Stimulated activated CD4-positive, alpha-beta T cell treated with anti-CD3 and anti-CD28 coated beads, Interleukin-4, amount 100 ng/mL, for 24 hours (primary cell): ENCODE data around the gene IPO5.
"Not testable (repeated sequence)": the region's sequence is repeated elsewhere in the genome, so short reads cannot be mapped to it uniquely, and the experiment has no call there.

Experiments
- DNase-seq: peaks from one replicate; pipeline ENCODE4 v3.0.0-alpha.2; 2020

The IPO5 gene

DNA sequence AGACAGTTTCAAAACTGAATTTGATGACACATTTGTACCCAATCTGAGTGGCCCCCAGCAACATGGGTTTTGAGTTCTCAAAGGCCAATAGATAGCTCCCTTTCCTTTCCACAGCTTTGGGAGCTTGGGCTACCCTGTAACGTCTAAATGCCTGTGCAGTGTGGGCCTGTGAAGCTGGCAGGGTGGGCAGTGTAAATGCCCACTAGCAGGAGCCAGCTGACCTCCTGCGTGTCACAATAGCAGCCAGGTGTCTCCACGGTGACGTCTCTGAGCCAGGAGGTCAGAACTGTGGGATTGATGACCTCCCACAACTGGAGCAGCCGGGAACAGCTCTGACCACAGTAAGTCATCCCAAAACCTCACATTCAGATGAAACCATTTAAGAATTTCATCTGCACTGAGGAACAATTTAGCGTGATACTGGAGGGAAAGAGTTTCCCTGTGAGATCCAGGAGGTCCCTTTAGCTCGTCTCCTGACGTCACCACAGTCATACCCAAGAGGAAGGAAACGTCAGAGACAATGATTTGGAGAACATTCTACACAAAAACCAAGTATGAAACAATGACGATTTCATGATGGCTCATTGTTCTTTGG, at the start of gene IPO5:
Gene IPO5, plus strand, starts transcription at position 300 of the 595 bp plus-strand sequence. CDS start 23,022 bp downstream, outside the sequence.
- DNase-seq = no peak

DNA sequence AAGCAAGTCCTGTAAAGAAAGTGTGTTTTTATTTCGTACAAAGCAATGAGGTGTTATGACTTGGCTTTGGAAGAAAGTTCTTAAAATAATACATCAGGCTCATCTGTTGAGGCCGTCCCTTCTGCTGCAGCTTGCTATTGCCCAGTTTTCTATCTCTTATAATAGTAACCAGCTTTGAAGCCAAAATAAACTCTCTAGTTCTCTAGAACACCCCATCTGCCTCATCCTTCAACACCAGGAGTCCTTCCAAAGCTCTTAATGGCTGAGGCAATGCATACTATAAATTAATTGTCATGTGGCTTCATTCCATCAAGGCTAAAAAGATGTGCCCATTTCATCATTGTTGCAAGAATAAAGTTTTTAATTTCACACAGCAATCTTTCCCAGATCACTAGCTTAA, 49.4 kb upstream of the IPO5 start:
- DNase-seq = no peak

DNA sequence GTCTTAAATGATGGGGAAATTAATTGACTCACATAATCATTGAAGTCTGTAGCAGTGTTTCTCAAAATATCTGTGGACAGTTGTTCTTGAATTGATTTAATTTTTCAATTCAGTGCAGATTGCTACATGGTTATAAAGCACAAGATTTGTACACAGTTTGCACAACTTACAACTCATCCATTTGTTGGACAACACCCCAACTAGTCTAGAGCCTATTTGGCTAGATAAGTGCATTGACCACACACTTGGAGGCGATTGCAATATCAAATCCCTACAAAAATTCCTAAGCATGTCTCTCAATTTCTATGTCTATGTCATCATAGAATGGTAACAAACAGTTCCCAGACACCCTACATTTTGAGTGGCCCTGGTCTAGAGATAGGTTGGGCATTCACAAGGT, 48.0 kb upstream of the IPO5 start:
- DNase-seq = no peak

DNA sequence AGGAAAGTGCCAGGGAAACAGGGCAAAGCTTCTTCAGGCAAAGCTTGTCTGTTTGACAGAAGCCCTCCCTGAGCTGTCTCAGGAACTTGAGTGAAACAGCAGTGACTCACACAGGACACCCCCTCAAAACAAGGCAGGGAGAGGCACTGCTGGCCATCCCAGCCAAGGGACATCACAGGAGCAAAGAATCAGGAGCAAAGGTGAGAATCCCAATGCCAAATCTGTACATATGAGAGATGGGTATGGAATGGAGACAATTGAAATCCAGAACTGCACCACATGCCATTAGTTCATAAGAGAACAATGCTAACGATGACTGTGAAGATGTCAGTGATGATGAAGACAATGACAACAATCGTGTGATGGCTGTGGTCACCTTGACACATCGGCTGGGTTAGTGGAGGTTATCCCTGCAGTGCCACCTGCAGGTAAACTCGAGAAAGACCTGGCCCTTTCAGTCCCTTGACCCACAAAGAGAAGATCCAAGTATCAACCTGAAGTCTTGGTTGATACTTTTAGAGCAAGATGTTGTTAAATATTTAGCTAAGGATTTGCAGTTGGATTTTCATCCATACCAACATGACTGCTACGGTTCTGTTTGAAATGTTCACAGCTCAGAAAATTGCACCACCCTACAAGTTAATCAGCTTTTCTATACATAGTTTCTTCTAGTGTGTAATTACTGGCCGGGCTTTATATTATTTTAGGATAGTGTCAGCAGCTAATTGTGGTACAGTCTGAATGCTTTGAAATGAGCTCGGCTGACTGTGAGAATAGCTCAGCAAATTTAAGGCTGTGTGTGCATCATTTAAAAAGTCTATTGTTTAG, 42.0 kb upstream of the IPO5 start:
- peak; percentile 5 for DNase-seq

DNA sequence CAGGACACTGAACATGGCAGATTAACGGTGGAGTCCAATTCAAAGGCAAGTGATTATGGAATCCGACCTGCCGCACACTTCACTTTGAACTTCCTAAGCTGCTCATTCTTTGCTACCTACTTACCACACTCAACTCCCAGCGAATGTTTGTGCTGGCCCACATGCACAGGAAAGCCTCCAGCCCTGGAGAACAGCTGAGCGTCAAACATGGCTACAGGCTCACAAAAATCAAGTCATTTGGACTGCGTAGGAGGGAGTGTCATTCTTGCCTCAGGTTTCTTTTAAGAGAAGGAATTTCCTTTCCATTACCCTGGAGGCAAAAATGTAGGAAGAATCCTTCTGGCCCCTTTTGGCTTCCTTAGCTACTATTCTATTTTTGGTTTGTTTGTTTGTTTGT, 41.3 kb upstream of the IPO5 start:
- DNase-seq = no peak

DNA sequence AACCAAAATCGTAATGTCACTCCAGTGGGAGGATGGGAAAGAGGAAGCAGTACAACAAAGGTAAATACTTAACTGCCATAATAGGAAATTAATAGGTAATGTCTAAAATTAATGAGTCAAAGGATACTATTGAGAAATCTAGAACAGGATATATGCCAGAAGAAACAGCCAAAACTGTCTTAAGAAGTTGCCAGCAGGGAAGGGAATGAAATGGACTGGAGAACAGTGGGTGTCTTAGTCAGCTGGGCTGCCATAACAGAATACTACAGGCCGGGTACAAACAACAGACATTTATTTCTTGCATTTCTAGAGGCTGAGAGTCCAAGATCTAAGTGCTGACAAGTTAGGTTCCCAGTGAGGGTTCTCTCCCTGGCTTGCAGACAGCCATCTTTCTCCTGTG, 40.3 kb upstream of the IPO5 start:
- no peak for DNase-seq

DNA sequence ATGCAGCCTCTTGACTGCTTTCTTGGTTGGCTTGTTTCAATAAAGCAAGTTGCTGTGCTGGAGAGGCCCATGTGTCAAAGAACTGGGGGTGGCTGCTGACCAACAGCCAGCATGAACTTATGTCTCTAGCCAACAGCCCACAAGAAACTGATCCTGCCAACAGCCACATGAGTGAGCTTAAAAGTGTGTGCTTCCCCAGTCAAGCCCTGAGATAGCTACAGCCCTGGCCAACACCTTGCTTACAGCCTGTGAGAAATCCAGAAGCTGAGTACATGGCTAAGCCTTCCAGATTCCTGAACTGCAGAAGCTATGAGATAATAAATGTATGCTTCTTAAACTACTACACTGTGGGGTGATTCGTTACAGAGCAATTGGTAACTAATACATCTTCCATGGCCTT, 38.9 kb upstream of the IPO5 start:
- DNase-seq = no peak

DNA sequence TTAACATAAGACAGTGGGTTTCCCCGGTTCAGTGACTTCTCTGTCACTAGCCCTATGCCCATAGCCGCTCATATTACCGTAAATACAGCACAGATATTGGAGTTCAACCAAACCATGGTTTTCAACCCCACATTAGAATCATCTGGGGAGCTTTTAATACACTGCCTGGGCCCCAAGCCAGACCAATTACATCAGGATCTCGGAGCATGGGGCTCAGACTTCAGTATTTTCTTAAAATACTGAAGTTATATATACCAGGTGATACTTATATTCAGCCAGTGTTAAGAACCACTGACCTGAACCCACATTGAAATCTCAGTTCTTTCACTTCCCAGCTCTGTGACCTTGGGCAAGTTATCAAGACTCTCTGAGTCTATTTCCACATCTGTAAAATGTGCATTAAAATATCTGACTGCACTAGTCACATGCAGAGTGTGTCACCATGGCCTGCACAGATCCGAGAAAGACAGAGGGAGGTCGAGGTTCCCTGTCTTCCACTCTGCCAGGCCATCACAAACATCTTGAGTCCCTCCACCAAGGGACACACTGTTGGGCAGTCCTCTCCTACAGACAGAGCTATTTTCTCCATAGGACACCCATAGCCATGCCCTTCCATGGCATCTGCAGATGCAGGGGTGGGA, 32.2 kb upstream of the IPO5 start:
- no peak for DNase-seq

DNA sequence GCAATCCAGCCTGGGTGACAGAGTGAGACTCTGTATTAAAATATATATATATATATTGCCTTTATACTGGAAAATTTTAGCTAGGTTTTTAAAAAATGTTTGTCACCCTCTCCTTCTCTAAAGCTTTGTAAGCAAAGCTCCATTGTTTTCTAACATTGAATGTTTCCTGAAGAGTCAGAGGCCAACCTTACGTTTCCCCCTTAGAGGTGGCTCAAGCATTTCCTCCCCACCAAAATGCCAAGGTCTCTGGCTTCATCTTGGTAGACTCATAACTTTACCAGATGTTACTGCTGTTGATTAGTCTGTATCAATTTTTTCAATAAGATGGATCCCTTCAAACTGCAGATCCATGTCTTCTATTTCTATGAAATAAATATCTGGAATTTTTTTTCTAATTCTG, 25.2 kb upstream of the IPO5 start:
- DNase-seq = no peak

DNA sequence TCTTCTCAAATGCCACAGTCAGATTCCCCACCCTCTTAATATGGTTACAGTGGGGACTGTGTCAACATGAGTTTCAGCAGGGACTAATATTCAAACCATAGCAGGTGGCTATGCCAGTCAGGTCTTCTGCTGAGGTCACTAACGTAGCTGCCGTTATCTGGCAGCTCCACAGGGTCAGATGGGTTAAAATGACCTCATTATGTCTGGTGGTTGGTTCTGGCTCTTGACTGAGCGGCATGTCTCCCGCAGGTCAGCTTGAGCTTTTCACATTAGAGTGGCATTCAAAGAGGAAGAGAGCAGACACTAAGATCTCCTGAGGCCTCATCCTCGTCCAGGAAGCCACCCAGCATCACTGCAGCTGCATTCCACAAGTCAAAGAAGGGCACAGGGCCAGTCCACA, 21.4 kb upstream of the IPO5 start:
- DNase-seq = no peak

DNA sequence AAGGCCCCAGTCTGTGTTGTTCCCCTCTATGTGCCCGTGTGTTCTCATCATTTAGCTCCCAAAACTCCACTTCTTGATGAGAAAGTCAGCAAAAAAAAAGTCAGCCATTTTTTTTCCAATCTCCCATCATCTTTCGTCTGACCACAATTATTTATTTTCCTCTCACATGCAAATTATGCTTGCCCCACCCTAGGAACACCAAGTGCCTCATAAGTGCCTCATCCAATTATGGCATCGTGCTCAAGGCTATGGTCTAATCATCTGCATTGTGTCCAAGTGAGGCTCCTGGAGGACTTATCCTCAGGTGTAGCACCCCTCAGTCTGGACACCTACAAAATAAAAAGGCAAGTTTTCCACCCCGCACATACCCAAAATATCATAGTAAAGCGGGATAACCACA, 20.8 kb upstream of the IPO5 start:
- DNase-seq = no peak

DNA sequence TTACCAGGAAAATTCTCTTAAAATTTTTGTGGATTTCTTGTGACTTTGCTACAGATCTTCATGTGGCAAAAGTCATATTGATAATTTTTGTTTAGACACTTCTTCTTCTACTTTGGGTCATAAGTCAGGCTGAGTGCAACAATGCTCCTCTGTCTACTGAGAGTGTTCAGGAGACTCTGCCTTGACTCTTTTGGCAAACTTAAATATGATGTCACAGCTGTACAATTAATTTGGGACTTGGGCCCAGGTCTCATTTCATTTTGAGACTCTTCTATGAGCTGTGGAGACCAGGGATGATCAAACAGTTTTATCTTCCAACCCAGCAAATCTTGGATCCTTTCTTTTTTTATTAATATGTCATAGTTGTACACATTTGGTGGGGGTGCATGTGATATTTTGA, 19.7 kb upstream of the IPO5 start:
- DNase-seq = no peak

DNA sequence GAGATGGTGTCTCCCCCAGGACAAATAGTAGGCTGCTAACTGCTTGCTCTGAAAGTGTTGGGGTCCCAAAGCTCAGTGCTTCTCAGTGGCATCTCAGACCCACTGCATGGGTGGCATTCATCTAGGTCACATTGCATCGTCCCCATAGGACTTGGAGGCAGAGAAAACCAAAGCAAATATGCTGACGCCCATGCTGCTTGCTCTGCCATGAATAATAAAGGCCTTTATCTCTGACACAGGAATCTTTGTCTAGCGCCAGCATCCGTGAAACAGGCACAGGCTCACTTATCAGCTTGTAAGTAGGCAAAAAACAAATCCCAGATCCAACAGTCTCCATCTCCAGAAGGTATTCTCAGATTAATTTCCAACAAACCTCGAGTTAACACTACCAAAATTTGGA, 18.9 kb upstream of the IPO5 start:
- no peak for DNase-seq

DNA sequence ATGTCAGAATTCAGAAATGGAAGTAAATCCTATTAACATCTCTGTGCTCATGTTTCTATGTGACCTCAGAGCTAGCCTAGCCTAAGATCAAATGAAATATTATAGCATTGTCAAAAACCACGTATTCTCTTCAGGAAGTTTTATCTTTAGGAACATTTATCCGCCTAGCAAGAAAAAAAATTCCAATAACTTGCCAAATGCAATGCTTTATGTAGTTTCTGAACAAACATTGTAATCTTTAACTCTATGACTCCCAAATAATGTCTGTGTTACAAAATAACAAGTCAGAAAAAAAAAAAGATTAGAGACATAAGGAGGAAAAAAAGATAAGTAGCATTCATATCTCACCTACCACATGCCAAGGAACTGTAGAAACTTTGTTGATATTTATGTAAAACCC, 18.4 kb upstream of the IPO5 start:
- no peak for DNase-seq

DNA sequence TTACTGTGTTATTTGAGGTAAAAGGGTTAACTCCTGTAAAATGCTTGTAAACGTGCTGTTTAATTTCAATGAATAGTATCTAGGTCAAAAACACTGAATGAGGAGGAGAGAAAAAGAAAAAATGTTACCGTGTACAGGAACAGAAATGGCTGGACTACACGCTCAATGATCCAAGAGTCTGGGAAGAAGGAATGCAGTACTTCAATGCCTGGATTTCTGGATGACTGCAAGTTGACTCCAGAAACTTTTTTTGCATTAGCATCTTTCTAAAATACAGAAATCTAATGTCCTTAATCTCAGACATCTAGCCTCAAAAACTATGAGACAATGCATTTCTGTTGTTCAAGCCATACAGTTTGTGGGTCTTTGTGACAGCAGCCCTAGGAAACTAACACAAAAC, 17.4 kb upstream of the IPO5 start:
- no peak for DNase-seq

DNA sequence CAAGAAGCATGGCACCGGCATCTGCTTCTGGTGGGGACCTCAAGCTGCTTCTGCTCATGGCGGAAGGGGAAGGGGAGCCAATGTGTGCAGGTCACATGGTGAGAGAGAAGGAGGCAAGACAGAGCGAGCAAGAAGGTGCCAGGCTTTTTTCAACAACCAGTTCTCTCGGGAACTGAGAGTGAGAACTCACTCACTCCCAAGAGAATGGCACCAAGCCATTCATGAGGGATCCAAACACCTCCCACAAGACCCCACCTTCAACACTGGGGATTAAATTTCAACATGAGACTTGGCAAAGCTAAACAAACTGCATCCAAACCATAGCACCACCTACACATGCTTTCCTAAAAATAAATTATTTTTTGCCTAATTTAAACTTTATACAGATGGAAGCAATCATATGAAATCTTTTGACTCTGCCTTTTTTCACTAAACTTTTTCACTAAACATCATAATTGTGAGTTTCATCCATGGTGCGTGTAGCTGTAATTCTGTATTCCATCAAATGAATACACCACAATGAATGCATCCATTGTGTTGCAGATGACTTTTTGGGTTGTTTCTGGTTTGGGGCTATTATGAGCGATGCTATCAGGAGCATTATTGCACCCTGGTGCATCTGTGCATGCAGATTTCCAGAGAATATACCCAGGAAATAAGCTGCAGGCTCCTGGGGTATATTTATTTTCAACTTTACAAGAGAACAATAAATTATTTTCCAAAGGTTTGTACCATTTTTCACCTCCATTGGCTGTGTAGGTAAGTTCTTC, 14.6 kb upstream of the IPO5 start:
- DNase-seq = no peak

DNA sequence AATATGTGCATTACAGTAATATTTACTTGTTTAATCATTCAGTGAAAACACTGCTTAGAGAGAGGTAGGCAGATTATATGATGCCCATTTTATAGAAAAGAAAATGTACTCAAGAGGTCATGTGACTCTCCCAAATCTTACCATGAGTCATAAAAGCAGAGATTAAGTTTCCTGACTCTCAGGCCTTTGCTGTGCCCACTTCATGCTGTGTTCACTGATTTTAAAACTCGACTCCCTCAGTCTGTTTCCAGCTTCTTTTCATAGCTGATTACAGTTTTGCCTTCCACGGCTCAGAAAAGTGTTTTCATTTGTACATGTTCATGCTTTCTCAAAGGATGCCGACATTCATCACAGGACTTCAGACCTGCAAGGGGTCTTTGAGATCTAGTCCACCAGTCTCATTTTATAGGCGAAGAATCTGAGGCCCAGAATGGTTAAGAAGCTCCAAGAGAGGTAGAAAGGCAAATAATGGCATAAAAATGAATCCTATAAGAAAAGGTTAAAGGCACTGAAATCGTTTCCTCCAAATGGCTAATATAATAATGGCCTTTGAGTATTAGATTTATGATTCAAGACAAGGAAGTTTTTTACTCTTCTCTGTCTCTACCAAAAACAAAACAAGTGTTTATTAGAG, 9.0 kb upstream of the IPO5 start:
- no peak for DNase-seq

DNA sequence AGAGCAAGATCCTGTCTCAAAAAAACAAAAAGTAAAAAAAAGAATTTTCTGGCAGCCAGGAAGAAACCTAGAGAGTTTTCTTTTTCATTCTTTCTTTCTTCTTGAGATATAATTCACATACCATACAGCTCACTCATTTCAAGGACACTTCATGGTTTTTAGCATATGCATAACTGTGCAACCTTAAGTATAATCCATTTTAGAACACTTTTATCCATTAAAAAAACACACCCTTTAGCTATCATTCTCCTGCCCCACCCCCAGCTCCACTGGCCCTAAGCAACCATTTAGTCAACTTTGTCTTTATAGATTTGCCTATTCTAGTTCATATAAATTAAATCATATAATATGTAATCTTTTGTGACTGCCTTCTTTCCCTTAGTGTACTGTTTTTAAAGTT, 8.1 kb upstream of the IPO5 start:
- no peak for DNase-seq

DNA sequence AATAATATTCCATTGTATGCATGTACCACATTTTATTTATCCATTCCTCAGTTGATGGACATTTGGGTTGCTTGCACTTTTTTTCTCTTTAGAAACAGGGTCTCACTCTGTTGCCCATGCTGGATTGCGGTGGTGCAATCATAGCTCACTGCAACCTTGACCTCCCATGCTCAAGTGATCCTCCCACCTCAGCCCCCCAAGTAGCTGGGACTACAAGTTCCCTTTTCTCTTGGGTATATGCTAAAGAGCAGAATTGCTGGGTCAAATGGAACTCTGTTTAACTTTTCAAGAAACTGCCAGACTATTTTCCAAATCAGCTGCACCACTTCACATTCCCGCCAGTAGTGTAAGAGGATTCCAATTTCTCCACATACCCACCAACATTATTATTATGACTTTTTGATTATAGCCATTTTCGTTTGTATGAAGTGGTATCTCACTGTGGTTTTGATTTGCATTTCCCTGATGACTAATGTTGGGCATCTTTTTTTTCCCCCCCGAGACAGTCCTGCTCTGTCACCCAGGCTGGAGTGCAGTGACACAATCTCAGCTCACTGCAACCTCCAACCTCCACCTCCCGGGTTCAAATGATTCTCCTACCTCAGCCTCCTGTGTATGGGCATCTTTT, 7.6 kb upstream of the IPO5 start:
- no peak for DNase-seq

DNA sequence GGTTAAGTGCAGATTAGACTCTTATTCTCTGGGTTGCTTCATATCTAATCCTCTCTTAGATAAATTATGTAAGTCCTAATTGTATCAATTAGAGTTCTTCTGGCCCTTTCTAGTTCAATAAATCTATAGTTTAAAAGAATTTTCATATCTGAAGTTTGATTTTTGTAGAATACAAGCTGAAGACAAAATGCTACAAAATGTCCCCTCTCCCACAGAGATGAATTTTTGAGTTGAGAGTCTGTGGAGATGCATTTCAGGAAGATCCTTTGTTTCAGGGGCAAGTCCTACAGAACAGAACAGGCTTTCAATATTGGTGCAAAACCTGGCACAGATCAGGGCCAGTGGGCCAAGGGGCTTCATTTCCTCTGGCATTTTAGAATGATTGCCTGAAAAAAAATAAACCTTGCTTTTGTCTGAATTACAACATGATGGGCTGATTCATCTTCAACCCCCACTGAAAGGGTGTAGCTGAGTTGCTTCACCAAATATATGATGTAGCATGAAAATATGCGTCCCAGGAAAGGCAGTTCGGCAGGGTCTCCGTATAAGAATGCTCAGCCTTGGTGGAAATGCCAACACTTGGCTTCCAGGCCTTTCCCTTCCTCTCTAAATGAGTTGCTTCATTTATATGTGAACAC, 6.4 kb upstream of the IPO5 start:
- DNase-seq = no peak

DNA sequence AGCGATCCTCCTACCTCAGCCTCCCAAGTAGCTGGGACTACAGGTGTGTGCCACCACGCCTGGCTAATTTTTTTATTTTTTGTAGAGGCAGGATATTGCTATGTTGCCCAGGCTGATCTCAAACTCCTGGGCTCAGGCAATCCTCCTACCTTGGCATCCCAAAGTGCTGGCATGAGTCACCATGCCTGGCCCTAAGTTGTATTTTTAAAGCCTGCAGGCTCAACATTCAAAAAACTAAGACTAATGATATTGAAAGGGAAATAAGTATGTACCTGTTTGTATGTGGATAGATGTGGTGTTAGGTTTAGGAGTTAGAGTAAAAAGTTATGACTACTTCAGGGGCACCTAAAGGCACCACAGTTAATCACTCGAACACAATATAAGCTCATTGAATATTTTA, 5.4 kb upstream of the IPO5 start:
- DNase-seq = no peak

DNA sequence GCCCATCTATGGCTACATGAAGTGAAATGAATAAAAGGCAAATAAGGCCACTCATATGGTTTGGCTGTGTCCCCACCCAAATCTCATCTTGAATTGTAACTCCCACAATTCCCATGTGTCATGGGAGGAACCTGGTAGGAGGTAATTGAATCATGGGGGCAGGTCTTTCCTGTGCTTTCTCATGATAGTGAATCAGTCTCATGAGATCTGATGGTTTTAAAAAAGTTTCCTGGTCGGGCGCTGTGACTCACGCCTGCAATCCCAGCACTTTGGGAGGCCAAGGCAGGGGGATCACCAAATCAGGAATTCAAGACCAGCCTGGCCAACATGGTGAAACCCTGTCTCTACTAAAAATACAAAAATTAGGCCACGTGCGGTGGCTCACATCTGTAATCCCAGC, 4.2 kb upstream of the IPO5 start:
- not testable (repeated sequence) for DNase-seq
